NCI-H2171 treated with DMSO at 0.1 percent for 48 hours (cell line): ENCODE data around the gene MSH4.
"Not testable (repeated sequence)": the region's sequence is repeated elsewhere in the genome, so short reads cannot be mapped to it uniquely, and the experiment has no call there.

Experiments
- DNase-seq: peaks from one replicate; lab custom pipeline; 2025; lab: John Stamatoyannopoulos, UW

MSH4 gene

DNA sequence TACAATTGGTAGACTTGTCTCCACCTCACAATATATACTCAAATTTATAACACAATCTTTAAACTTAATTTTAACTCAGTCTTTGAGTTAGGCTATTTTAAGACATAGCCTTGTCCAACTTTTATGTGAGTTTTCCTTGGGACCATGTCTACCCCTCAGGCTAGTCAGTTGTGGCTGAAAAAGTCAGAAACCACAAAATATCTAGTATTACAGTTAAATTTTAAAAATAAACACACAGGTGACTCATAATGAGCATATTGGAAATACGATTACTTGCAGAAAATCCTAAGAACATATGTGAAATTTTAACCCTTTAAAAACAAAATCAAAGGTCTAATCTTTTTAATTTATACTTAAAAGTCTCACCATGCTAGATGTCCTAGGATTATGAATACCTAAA lies 140.4 kb downstream of the MSH4 start:
- DNase-seq, result no peak

DNA sequence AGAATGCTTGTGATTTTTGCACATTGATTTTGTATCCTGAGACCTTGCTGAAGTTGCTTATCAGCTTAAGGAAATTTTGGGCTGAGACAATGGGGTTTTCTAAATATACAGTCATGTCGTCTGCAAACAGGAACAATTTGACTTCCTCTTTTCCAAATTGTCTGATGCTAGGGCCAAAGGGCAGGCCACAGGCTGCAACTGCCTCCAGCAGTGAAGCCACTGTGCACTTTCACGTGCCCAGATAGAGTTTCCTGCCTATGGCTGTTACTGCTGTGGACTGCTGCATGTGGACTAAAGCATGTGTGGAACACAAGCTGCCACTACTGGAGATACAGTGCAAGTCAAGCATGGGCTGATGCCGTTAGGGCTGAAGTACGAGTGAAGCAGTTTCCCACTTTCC lies 146.4 kb downstream of the MSH4 start:
- DNase-seq, result not testable (repeated sequence)

DNA sequence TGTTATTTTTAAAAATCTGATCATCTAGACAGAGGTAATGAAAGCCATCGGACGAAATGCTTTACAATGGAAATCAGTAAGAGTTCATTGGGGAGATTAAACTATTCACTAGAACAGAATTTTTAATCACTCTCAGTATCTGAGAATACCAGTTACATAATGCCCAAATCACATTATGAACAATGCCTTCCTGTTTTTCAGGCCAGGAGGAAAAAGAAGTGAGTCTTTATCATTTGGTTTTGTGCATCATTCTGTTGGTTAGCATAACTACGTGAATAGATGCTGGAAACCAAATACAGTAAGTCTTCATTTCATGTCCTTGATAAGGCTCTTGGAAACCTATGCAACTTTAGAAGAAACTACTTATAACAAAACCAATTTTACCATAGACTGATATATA lies 153.5 kb downstream of the MSH4 start:
- no peak for DNase-seq

DNA sequence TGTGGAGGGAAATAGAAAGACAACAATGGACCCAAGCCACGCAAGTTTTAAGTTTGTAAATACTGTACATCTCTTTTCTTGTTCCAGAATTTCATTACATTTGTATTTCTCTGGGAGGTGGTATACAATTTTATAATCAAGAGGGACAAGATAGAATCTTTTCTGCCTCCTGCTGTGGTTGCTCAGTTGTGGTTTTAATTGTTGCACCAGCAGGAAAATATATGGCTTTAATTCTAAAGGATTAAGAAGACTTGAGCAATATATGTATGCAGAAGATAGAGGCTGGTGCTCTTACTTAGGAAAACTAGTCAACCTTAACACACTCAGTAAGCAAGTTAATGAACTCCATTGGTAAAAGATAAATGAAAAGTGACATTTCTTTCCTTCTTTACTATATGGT lies 155.3 kb downstream of the MSH4 start:
- no peak for DNase-seq

DNA sequence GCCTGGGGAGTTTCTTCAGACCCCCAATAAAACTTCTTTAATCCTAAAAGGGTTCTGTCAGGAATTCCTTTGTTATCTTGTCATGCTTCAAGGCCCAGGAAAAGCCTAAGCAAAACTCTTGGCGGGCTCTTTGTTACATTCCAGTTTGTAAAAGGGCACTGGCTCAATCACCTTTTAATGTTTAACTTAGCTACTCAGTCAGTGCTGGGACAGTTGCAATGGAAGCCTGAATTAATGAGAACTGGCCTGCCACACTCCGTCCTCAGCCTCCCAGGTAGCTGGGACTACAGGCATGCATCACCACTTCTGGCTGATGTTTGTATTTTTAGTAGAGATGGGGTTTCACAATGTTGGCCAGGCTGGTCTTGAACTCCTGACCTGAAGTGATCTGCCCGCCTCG lies 156.8 kb downstream of the MSH4 start:
- DNase-seq, result no peak

DNA sequence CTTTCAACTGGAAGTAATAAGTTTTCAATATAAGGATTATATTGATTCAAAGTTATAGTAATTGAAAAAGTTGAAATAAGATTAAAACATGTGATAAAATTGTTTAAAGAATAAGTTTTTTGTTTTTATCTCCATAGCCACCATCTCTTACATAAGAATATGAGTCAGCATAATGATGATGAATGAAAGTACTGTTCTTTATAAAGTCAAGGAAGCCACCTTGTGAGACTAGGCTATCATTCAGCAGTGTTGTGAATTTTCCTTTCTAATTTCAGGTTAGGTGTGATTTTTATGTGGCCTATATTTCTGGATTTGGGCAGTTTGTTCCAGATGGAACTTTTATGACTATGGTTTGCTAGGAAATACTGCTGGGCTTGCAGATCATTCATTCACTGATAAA lies 157.9 kb downstream of the MSH4 start:
- DNase-seq, result no peak
